NT2/D1 (cell line): Measurements from ENCODE around the gene AMIGO1.

Experiments
- YY1 ChIP-seq: IDR thresholded peaks from 2 replicates; pipeline ENCODE4 v1.6.1; 2011; ENCODE audit not compliant: insufficient read length, insufficient read depth
- ZNF274 ChIP-seq: IDR thresholded peaks from 2 replicates; pipeline ENCODE4 v1.6.1; 2011; ENCODE audit warnings: mild to moderate bottlenecking, low read depth, low read length

DNA sequence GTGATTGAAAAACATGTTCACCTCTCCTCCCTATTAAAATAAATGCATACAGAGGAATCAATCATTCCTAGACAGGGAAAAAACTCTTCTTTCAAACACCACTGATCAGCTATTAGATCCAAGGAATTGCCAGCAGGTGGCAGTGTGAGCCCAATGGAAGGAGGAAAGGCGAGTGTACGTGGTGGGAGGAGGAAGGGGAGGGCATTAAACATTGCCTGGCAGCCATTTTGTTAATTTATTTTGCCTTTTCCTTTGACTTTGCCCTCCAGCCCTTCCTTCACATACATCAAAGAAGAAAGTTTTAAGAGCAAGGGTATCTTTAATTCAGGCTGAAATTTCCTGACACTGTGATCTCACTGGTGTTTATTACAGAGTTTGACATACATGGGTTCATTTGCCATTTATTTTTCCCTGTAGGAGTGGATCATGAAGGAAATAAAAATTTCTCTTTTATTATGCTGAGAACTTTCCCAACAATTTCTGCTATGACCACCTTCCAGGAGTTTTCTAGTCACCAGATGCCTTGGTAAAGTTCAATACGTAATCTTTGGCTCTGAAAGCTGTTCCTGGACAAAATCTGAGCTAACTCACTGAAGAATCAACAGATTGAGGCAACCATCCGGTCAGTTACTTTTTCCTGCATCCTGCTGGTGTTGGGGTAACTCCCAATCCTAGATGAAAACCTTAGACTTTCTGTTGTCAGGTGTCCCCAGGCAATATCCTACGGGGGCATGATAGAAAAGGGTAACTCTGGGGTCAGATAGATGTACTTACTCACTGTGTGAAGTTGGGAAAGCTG is 37.0 kb upstream of the AMIGO1 start:
- TF ChIP-seq YY1 (peak; percentile 83), ZNF274 (no peak)
